Endothelial cell (in vitro differentiated cells): ENCODE data around the gene CNKSR3. TPM values are rescaled to one million over a fixed set of nuclear protein-coding genes. Genes with fewer than 3 reads are reported as not detected.

Source experiments
- DNase-seq: peaks from one replicate; pipeline ENCODE4 v3.0.0; 2021; ENCODE audit warnings: low spot score
- H3K27ac Mint-ChIP-seq: one replicate; pipeline ENCODE4 v1.8.0; 2021; ENCODE audit warnings: mixed read lengths, inconsistent platforms; ENCODE audit not compliant: unreplicated experiment
- H3K27me3 Mint-ChIP-seq: one replicate; pipeline ENCODE4 v1.8.0; 2021; ENCODE audit warnings: mild to moderate bottlenecking, moderate library complexity, mixed read lengths, inconsistent platforms; ENCODE audit not compliant: unreplicated experiment
- H3K36me3 Mint-ChIP-seq: one replicate; pipeline ENCODE4 v1.8.0; 2021; ENCODE audit warnings: mild to moderate bottlenecking, low read depth, mixed read lengths, inconsistent platforms; ENCODE audit not compliant: unreplicated experiment
- H3K4me1 Mint-ChIP-seq: one replicate; pipeline ENCODE4 v1.8.0; 2021; ENCODE audit warnings: mild to moderate bottlenecking, mixed read lengths, inconsistent platforms; ENCODE audit not compliant: unreplicated experiment
- H3K4me3 Mint-ChIP-seq: one replicate; pipeline ENCODE4 v1.8.0; 2021; ENCODE audit warnings: mild to moderate bottlenecking, mixed read lengths, inconsistent platforms; ENCODE audit not compliant: unreplicated experiment
- H3K9me3 Mint-ChIP-seq: one replicate; pipeline ENCODE4 v1.8.0; 2021; ENCODE audit warnings: mixed read lengths, inconsistent platforms; ENCODE audit not compliant: unreplicated experiment
- CTCF ChIP-seq: fragments of 200-600 bp; sonication (generic); IDR thresholded peaks from one replicate; pipeline ENCODE4 v1.5.0; 2021; ENCODE audit warnings: antibody characterized with exemption; ENCODE audit not compliant: unreplicated experiment
- total RNA-seq: library from RNA; stranded (reverse); fragmentation: NEBNext Ultra II Directional; extraction: Animal tissue kit (Norgen Biotek cat#: 25700); gene quantifications from one replicate; pipeline ENCODE4 v1.2.1, GENCODE V29; 2021; ENCODE audit not compliant: unreplicated experiment

Gene CNKSR3
- total RNA-seq, 1 donor from 2014 or later, result 9.7 TPM

- H3K36me3 Mint-ChIP-seq, result no peaks in the 10 kb centered on the region
- H3K4me3 Mint-ChIP-seq, result no peak overlapping the region
- no peak for TF ChIP-seq CTCF
- no peaks in the 10 kb centered on the region for H3K27me3 Mint-ChIP-seq
- H3K4me1 Mint-ChIP-seq, result peaks cover 9% of the 10 kb centered on the region
- no peaks in the 10 kb centered on the region for H3K9me3 Mint-ChIP-seq
- DNase-seq, result no peak
- H3K27ac Mint-ChIP-seq, result no peak overlapping the region
Measured at GRCh38 chr6:154466139-154466538, 44.3 kb downstream of the CNKSR3 start.

- no peak for TF ChIP-seq CTCF
- Mint-ChIP-seq H3K27ac (no peak overlapping the region), H3K27me3 (peaks cover 2% of the 10 kb centered on the region), H3K4me1 (peaks cover 9% of the 10 kb centered on the region), H3K36me3 (no peaks in the 10 kb centered on the region), H3K9me3 (no peaks in the 10 kb centered on the region), H3K4me3 (no peak overlapping the region)
- DNase-seq, result no peak
Measured at GRCh38 chr6:154463573-154464419, 46.7 kb downstream of the CNKSR3 start.

- no peak overlapping the region for H3K27ac Mint-ChIP-seq
- no peaks in the 10 kb centered on the region for H3K36me3 Mint-ChIP-seq
- H3K4me1 Mint-ChIP-seq, result peaks cover 5% of the 10 kb centered on the region
- no peaks in the 10 kb centered on the region for H3K9me3 Mint-ChIP-seq
- no peak overlapping the region for H3K4me3 Mint-ChIP-seq
- H3K27me3 Mint-ChIP-seq, result peaks cover 2% of the 10 kb centered on the region
- no peak for DNase-seq
- no peak for TF ChIP-seq CTCF
Measured at GRCh38 chr6:154462425-154462824, 48.1 kb downstream of the CNKSR3 start.

- no peak overlapping the region for H3K27ac Mint-ChIP-seq
- H3K9me3 Mint-ChIP-seq, result no peaks in the 10 kb centered on the region
- H3K4me3 Mint-ChIP-seq, result no peak overlapping the region
- H3K27me3 Mint-ChIP-seq, result peaks cover 2% of the 10 kb centered on the region
- DNase-seq, result no peak
- H3K4me1 Mint-ChIP-seq, result peaks cover 3% of the 10 kb centered on the region
- TF ChIP-seq CTCF, result no peak
- no peaks in the 10 kb centered on the region for H3K36me3 Mint-ChIP-seq
Measured at GRCh38 chr6:154461348-154461747, 49.1 kb downstream of the CNKSR3 start.

GRCh38 chr6:154460306-154461071 lies 50.0 kb downstream of the CNKSR3 start:
- Mint-ChIP-seq H3K27ac (no peak overlapping the region), H3K4me1 (no peaks in the 10 kb centered on the region), H3K27me3 (peaks cover 2% of the 10 kb centered on the region), H3K4me3 (no peak overlapping the region), H3K9me3 (no peaks in the 10 kb centered on the region), H3K36me3 (no peaks in the 10 kb centered on the region)
- no peak for TF ChIP-seq CTCF
- no peak for DNase-seq
